ENCODE measurements around the gene ANGPTL2. TPM values are rescaled to one million over a fixed set of nuclear protein-coding genes. Genes with fewer than 3 reads are reported as not detected.
A peak's percentile ranks its signal among the peaks of the same experiment; 100 is the strongest.

The ANGPTL2 gene
- total and polyA plus RNA-seq, 4 donors = 0.93 to 3.2 (median 1.9) TPM

GRCh38 chr9:127132375-127132774 is 9.9 kb upstream of the ANGPTL2 start:
- Histone ChIP-seq H3K27ac (ENCODE audit: low read depth in 1 of 2, low read length in 2 of 2) (peak overlapping the region in 1 of 2 donors; percentile 82), H3K9me3 (ENCODE audit: control insufficient read depth in 4 of 4, low read length in 3 of 4) (no peaks in the 10 kb centered on the region), H3K36me3 (ENCODE audit: control insufficient read depth in 4 of 4, insufficient read depth in 3 of 4, low read depth in 1 of 4, low read length in 3 of 4) (no peaks in the 10 kb centered on the region), H3K4me3 (ENCODE audit: low read depth in 1 of 3, low read length in 3 of 3) (no peak overlapping the region), H3K9ac (ENCODE audit: low read depth in 1 of 2, low read length in 2 of 2) (no peak overlapping the region), H3K27me3 (ENCODE audit: control insufficient read depth in 4 of 4, insufficient read depth in 4 of 4, low read length in 3 of 4) (no peaks in the 10 kb centered on the region), H3K4me1 (ENCODE audit: control insufficient read depth in 4 of 4, insufficient read depth in 4 of 4, low read length in 3 of 4) (peaks cover 0 to 26% (median 16%) of the 10 kb centered on the region in 4 donors)
- 91% methylated on average over 4 of the region's 4 CpGs for WGBS
- TF ChIP-seq HNF4G (IDR thresholded peaks at IDR 0.05) (no peak), RAD21 (IDR thresholded peaks at IDR 0.05) (no peak), SP1 (IDR thresholded peaks at IDR 0.05) (no peak), FOXA2 (IDR thresholded peaks at IDR 0.05) (no peak), RXRA (IDR thresholded peaks at IDR 0.05) (no peak), HNF4A (conservative IDR thresholded peaks at IDR 0.05) (no peak), GABPA (IDR thresholded peaks at IDR 0.05 in 1 of 2, conservative IDR thresholded peaks at IDR 0.05 in 1 of 2) (no peak), FOXA1 (IDR thresholded peaks at IDR 0.05) (no peak), ZBTB33 (IDR thresholded peaks at IDR 0.05) (no peak), EGR1 (IDR thresholded peaks at IDR 0.05; ENCODE audit: low read depth in 2 of 2) (no peak), NR2F2 (IDR thresholded peaks at IDR 0.05) (no peak), REST (IDR thresholded peaks at IDR 0.05) (no peak), JUND (IDR thresholded peaks at IDR 0.05) (no peak)
- TF ChIP-seq, protein P1, sequence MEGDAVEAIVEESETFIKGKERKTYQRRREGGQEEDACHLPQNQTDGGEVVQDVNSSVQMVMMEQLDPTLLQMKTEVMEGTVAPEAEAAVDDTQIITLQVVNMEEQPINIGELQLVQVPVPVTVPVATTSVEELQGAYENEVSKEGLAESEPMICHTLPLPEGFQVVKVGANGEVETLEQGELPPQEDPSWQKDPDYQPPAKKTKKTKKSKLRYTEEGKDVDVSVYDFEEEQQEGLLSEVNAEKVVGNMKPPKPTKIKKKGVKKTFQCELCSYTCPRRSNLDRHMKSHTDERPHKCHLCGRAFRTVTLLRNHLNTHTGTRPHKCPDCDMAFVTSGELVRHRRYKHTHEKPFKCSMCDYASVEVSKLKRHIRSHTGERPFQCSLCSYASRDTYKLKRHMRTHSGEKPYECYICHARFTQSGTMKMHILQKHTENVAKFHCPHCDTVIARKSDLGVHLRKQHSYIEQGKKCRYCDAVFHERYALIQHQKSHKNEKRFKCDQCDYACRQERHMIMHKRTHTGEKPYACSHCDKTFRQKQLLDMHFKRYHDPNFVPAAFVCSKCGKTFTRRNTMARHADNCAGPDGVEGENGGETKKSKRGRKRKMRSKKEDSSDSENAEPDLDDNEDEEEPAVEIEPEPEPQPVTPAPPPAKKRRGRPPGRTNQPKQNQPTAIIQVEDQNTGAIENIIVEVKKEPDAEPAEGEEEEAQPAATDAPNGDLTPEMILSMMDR (IDR thresholded peaks at IDR 0.05; ENCODE audit: low read depth, low read length, missing input control) = no peak
- TF ChIP-seq, protein P2, sequence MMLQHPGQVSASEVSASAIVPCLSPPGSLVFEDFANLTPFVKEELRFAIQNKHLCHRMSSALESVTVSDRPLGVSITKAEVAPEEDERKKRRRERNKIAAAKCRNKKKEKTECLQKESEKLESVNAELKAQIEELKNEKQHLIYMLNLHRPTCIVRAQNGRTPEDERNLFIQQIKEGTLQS (IDR thresholded peaks at IDR 0.05) = no peak
- TF ChIP-seq, protein P3, sequence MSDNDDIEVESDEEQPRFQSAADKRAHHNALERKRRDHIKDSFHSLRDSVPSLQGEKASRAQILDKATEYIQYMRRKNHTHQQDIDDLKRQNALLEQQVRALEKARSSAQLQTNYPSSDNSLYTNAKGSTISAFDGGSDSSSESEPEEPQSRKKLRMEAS (IDR thresholded peaks at IDR 0.05) = no peak
- DNase-seq (ENCODE audit: low spot score) = no peak

DNA sequence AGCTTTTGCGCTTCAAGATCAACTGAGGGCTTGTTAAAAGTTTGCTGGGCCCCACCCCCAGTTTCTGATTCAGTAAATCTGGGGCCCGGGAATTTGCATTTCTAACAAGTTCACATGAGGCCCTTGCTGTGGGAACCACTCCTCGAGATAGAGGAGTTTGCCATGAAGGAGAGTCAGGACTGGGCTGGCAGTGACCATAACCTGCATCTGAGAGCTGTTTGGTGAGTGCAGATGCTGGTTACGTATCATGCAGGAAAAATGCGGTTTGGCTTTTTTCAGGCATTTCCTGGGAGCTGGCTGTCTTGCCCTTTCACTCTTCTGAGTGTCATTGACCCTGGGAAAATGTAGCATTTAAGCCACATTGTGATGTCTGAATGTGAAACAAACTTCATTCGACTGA is 9.4 kb upstream of the ANGPTL2 start:
- Histone ChIP-seq H3K9me3 (ENCODE audit: control insufficient read depth in 4 of 4, low read length in 3 of 4) (no peaks in the 10 kb centered on the region), H3K4me3 (ENCODE audit: low read depth in 1 of 3, low read length in 3 of 3) (no peak overlapping the region), H3K27ac (ENCODE audit: low read depth in 1 of 2, low read length in 2 of 2) (peak overlapping the region; percentile 10 to 82), H3K36me3 (ENCODE audit: control insufficient read depth in 4 of 4, insufficient read depth in 3 of 4, low read depth in 1 of 4, low read length in 3 of 4) (no peaks in the 10 kb centered on the region), H3K9ac (ENCODE audit: low read depth in 1 of 2, low read length in 2 of 2) (no peak overlapping the region), H3K4me1 (ENCODE audit: control insufficient read depth in 4 of 4, insufficient read depth in 4 of 4, low read length in 3 of 4) (peaks cover 0 to 26% (median 16%) of the 10 kb centered on the region in 4 donors), H3K27me3 (ENCODE audit: control insufficient read depth in 4 of 4, insufficient read depth in 4 of 4, low read length in 3 of 4) (no peaks in the 10 kb centered on the region)
- no peak for DNase-seq (ENCODE audit: low spot score)
- no peak for TF ChIP-seq HNF4G (IDR thresholded peaks at IDR 0.05)
- TF ChIP-seq, protein P2 (IDR thresholded peaks at IDR 0.05) = no peak
- TF ChIP-seq RXRA (IDR thresholded peaks at IDR 0.05) = peak; percentile 63
- no peak for TF ChIP-seq EGR1 (IDR thresholded peaks at IDR 0.05; ENCODE audit: low read depth in 2 of 2)
- TF ChIP-seq NR2F2 (IDR thresholded peaks at IDR 0.05) = peak; percentile 80
- TF ChIP-seq RAD21 (IDR thresholded peaks at IDR 0.05) = no peak
- TF ChIP-seq SP1 (IDR thresholded peaks at IDR 0.05) = peak; percentile 22
- WGBS = 79% methylated on average over 6 of the region's 6 CpGs
